Measurements from ENCODE around the gene C14orf180. TPM values are rescaled to one million over a fixed set of nuclear protein-coding genes. Genes with fewer than 3 reads are reported as not detected.

Gene C14orf180
- total and polyA plus RNA-seq, 3 experiments from 2014 or later = not detected

- H3K4me1 Mint-ChIP-seq = no peaks in the 10 kb centered on the region
- Histone ChIP-seq H3K27ac (ENCODE audit: low read depth, low read length) (no peak overlapping the region), H3K4me1 (ENCODE audit: insufficient read depth, low read length) (no peaks in the 10 kb centered on the region), H3K27me3 (ENCODE audit: insufficient read depth, low read length, poor library complexity, severe bottlenecking) (no peaks in the 10 kb centered on the region), H3K4me3 (ENCODE audit: low read length) (no peak overlapping the region), H3K36me3 (ENCODE audit: insufficient read depth, low read length) (no peaks in the 10 kb centered on the region), H3K9me3 (ENCODE audit: low read length) (no peaks in the 10 kb centered on the region)
- no peaks in the 10 kb centered on the region for H3K9me3 Mint-ChIP-seq
- H3K27me3 Mint-ChIP-seq = peaks cover 2 to 9% of the 10 kb centered on the region in 2 donors
- no peak overlapping the region for H3K4me3 Mint-ChIP-seq
- no peak for DNase-seq
- H3K36me3 Mint-ChIP-seq = no peaks in the 10 kb centered on the region
- no peak overlapping the region for H3K27ac Mint-ChIP-seq
- ChIA-PET POLR2A (no interaction called here), CTCF (no interaction called here)
These were observed 4.1 kb downstream of the C14orf180 start for GRCh38 chr14:104583424-104584306.

GRCh38 chr14:104584557-104584956 lies 5.0 kb downstream of the C14orf180 start:
- Histone ChIP-seq H3K9me3 (ENCODE audit: low read length) (no peaks in the 10 kb centered on the region), H3K4me1 (ENCODE audit: insufficient read depth, low read length) (no peaks in the 10 kb centered on the region), H3K36me3 (ENCODE audit: insufficient read depth, low read length) (no peaks in the 10 kb centered on the region), H3K27me3 (ENCODE audit: insufficient read depth, low read length, poor library complexity, severe bottlenecking) (no peaks in the 10 kb centered on the region), H3K27ac (ENCODE audit: low read depth, low read length) (no peak overlapping the region), H3K4me3 (ENCODE audit: low read length) (no peak overlapping the region)
- ChIA-PET CTCF (no interaction called here), POLR2A (no interaction called here)
- H3K27me3 Mint-ChIP-seq = peaks cover 2 to 9% of the 10 kb centered on the region in 2 donors
- DNase-seq = no peak
- no peaks in the 10 kb centered on the region for H3K36me3 Mint-ChIP-seq
- no peak overlapping the region for H3K4me3 Mint-ChIP-seq
- no peaks in the 10 kb centered on the region for H3K4me1 Mint-ChIP-seq
- H3K9me3 Mint-ChIP-seq = no peaks in the 10 kb centered on the region
- H3K27ac Mint-ChIP-seq = peak overlapping the region in 1 of 8 donors; percentile 73

GRCh38 chr14:104585966-104586697 lies 6.6 kb downstream of the C14orf180 start:
- H3K27me3 Mint-ChIP-seq = peaks cover 4 to 9% of the 10 kb centered on the region in 2 donors

GRCh38 chr14:104586832-104587620 lies 7.5 kb downstream of the C14orf180 start:
- Mint-ChIP-seq H3K27ac (no peak overlapping the region), H3K4me3 (no peak overlapping the region), H3K36me3 (no peaks in the 10 kb centered on the region), H3K4me1 (no peaks in the 10 kb centered on the region), H3K27me3 (peaks cover 4 to 9% of the 10 kb centered on the region in 2 donors), H3K9me3 (no peaks in the 10 kb centered on the region)
- no peaks in the 10 kb centered on the region for H3K9me3 ChIP-seq (ENCODE audit: low read length)
- no peaks in the 10 kb centered on the region for H3K4me1 ChIP-seq (ENCODE audit: insufficient read depth, low read length)
- no peak overlapping the region for H3K4me3 ChIP-seq (ENCODE audit: low read length)
- no peaks in the 10 kb centered on the region for H3K27me3 ChIP-seq (ENCODE audit: insufficient read depth, low read length, poor library complexity, severe bottlenecking)
- CTCF ChIA-PET = no interaction called here
- H3K36me3 ChIP-seq (ENCODE audit: insufficient read depth, low read length) = no peaks in the 10 kb centered on the region
- POLR2A ChIA-PET = no interaction called here
- DNase-seq = no peak
- no peak overlapping the region for H3K27ac ChIP-seq (ENCODE audit: low read depth, low read length)

More at GRCh38 chr14:104585966-104586697, 6.6 kb downstream of the C14orf180 start:
- POLR2A ChIA-PET = no interaction called here
- Histone ChIP-seq H3K27me3 (ENCODE audit: insufficient read depth, low read length, poor library complexity, severe bottlenecking) (no peaks in the 10 kb centered on the region), H3K4me1 (ENCODE audit: insufficient read depth, low read length) (no peaks in the 10 kb centered on the region), H3K36me3 (ENCODE audit: insufficient read depth, low read length) (no peaks in the 10 kb centered on the region), H3K4me3 (ENCODE audit: low read length) (no peak overlapping the region), H3K27ac (ENCODE audit: low read depth, low read length) (no peak overlapping the region), H3K9me3 (ENCODE audit: low read length) (no peaks in the 10 kb centered on the region)
- Mint-ChIP-seq H3K4me1 (no peaks in the 10 kb centered on the region), H3K27ac (no peak overlapping the region), H3K9me3 (no peaks in the 10 kb centered on the region), H3K4me3 (no peak overlapping the region), H3K36me3 (no peaks in the 10 kb centered on the region)
- DNase-seq = no peak
- CTCF ChIA-PET = no interaction called here

GRCh38 chr14:104587641-104588040 lies 8.1 kb downstream of the C14orf180 start:
- peaks cover 6 to 14% of the 10 kb centered on the region in 2 donors for H3K27me3 Mint-ChIP-seq
- CTCF ChIA-PET = no interaction called here
- H3K4me1 Mint-ChIP-seq = no peaks in the 10 kb centered on the region
- Histone ChIP-seq H3K27me3 (ENCODE audit: insufficient read depth, low read length, poor library complexity, severe bottlenecking) (no peaks in the 10 kb centered on the region), H3K9me3 (ENCODE audit: low read length) (no peaks in the 10 kb centered on the region), H3K4me3 (ENCODE audit: low read length) (no peak overlapping the region), H3K36me3 (ENCODE audit: insufficient read depth, low read length) (no peaks in the 10 kb centered on the region), H3K27ac (ENCODE audit: low read depth, low read length) (no peak overlapping the region), H3K4me1 (ENCODE audit: insufficient read depth, low read length) (no peaks in the 10 kb centered on the region)
- POLR2A ChIA-PET = no interaction called here
- no peak for DNase-seq
- H3K36me3 Mint-ChIP-seq = no peaks in the 10 kb centered on the region
- H3K9me3 Mint-ChIP-seq = no peaks in the 10 kb centered on the region
- no peak overlapping the region for H3K4me3 Mint-ChIP-seq
- H3K27ac Mint-ChIP-seq = peak overlapping the region in 1 of 8 donors; percentile 29

- ChIA-PET CTCF (no interaction called here), POLR2A (no interaction called here)
- H3K9me3 Mint-ChIP-seq = no peaks in the 10 kb centered on the region
- H3K4me1 Mint-ChIP-seq = no peaks in the 10 kb centered on the region
- no peaks in the 10 kb centered on the region for H3K36me3 Mint-ChIP-seq
- no peaks in the 10 kb centered on the region for H3K4me1 ChIP-seq (ENCODE audit: insufficient read depth, low read length)
- DNase-seq = no peak
- no peak overlapping the region for H3K4me3 ChIP-seq (ENCODE audit: low read length)
- no peaks in the 10 kb centered on the region for H3K9me3 ChIP-seq (ENCODE audit: low read length)
- no peak overlapping the region for H3K4me3 Mint-ChIP-seq
- H3K36me3 ChIP-seq (ENCODE audit: insufficient read depth, low read length) = no peaks in the 10 kb centered on the region
- no peak overlapping the region for H3K27ac Mint-ChIP-seq
- peaks cover 7 to 14% of the 10 kb centered on the region in 2 donors for H3K27me3 Mint-ChIP-seq
- no peaks in the 10 kb centered on the region for H3K27me3 ChIP-seq (ENCODE audit: insufficient read depth, low read length, poor library complexity, severe bottlenecking)
- H3K27ac ChIP-seq (ENCODE audit: low read depth, low read length) = no peak overlapping the region
These were observed 8.7 kb downstream of the C14orf180 start for GRCh38 chr14:104588066-104588857.

- ChIA-PET CTCF (no interaction called here), POLR2A (no interaction called here)
- H3K4me1 ChIP-seq (ENCODE audit: insufficient read depth, low read length) = no peaks in the 10 kb centered on the region
- H3K4me1 Mint-ChIP-seq = no peaks in the 10 kb centered on the region
- H3K4me3 ChIP-seq (ENCODE audit: low read length) = no peak overlapping the region
- no peaks in the 10 kb centered on the region for H3K27me3 ChIP-seq (ENCODE audit: insufficient read depth, low read length, poor library complexity, severe bottlenecking)
- H3K36me3 ChIP-seq (ENCODE audit: insufficient read depth, low read length) = no peaks in the 10 kb centered on the region
- no peak overlapping the region for H3K4me3 Mint-ChIP-seq
- no peaks in the 10 kb centered on the region for H3K9me3 Mint-ChIP-seq
- H3K27me3 Mint-ChIP-seq = peaks cover 7 to 14% of the 10 kb centered on the region in 2 donors
- no peaks in the 10 kb centered on the region for H3K36me3 Mint-ChIP-seq
- no peak overlapping the region for H3K27ac Mint-ChIP-seq
- H3K9me3 ChIP-seq (ENCODE audit: low read length) = no peaks in the 10 kb centered on the region
- no peak overlapping the region for H3K27ac ChIP-seq (ENCODE audit: low read depth, low read length)
- no peak for DNase-seq
These were observed 10.0 kb downstream of the C14orf180 start for GRCh38 chr14:104589338-104590195.

Data from CD8-positive, alpha-beta memory T cell (primary cell).